Stimulated activated CD4-positive, alpha-beta T cell treated with anti-CD3 and anti-CD28 coated beads, TNF-alpha, amount 100 ng/mL, for 4 hours (primary cell): ENCODE measurements around the gene SEZ6L.

Experiments used
- DNase-seq, 3 experiments: peaks; one replicate each; pipeline ENCODE4 v3.0.0-alpha.2; 2020; ENCODE audit warnings: low read depth in 3 of 3

The SEZ6L gene

DNA sequence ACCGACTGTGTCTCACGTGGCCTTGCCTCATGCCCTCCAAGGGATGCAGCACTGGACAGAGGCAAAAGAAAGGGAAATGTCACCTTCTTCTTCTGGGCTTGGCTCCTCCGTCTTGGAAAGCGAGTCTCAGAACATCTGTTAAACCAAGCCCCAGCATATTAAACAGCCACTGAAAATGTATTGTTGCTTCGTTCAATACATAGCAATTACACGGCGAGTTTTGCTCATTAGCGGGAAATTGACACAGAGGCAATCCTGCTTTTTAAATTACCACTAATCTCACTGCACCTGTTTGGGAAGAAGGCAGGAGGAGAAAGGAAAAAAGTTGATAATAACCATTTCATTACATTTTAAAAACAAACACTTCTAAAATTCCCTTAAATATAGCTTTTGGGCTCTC is 72.1 kb downstream of the SEZ6L start:
- no peak for DNase-seq

DNA sequence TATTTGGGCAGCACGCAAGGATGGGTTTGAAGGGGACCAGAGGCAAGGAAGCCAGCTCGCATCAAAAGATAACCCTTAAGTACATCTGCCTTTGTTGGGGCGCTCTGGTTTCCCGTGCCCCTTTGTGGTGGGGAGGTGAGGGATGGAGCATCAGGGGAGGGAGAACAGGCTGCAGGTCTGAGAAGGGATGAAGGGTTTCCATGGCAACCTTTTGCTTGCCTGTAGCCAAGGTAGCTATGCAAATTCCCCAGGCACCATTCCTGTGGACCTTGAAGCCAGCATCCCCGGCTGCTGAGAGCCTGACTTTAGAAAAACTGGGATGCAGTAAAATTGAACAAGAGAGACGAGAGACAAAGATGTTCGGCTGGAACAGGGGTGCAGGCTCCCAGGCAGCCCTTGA is 75.7 kb downstream of the SEZ6L start:
- no peak for DNase-seq

DNA sequence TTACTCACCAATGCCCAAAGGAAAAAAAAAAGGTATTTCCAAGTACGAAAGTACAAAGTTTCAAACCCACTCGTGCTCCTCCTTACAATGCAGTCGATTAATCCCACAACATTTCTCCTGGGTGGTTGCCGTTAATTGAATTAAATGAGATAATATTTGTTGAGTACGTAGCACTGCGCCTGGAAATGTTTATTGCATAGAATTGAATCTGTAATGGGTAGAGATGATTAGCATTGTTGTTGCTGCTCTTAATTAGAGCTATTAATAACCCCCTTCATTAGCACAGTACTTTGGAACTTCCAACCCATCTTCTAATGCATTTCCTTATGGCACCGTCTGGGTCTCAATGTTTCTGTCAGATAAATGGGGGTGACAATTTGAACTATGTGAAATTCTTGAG is 77.3 kb downstream of the SEZ6L start:
- no peak for DNase-seq

DNA sequence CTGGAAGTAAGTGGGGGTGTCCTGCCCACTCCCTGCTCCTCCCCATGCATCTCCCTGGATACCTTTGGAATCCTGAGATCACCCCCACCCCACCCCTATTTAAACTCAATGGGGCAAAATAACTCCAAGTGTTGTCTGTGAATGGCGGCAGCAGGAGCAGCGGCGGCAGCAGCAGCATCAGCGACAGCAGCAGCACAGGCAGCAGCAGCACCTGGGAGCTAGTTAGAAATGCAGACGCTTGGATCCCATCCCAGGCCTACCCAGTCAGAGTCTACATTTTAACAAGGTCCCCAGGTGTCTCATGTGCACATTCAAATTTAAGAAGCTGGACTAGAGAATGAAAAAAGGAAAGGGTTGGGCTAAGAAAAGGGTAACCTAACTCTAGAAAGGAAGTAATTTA is 82.6 kb downstream of the SEZ6L start:
- no peak for DNase-seq

DNA sequence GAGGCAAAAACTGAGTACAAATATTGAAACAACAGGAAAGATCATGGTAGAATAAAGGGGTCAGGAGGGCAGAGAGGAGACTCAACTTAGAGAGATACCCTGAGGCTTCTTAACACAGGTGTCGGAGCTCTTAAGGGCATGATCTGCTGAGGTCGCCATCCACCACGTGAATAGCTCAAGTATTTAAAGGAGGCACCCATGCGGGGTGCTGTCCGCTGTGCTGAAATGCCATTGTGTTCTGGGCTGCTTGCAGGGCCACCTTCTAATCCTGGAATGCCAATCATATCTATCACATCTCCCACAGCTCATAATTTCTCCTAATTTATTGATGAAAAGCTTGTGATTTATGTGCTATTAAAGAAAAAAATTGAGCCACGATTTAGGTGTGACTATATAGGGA is 90.2 kb downstream of the SEZ6L start:
- DNase-seq, result no peak

DNA sequence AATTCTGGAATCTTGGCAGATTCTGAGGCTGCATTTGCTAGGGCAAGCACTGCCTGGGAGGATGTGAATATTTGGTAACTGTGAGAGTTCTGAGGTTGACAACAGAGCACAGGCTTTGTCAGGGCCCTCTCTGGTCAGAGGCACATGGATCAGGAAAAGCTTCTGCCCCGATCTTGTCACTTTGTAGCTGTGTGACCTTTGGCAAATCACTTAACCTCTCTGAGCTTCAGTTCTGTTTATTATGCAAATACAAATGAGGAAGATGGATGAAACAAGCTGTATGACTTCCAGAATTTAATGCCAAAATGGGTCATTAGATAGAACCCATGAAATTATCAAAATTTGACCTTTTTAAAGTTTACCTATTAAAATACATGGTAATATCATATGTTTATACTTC is 94.9 kb downstream of the SEZ6L start:
- DNase-seq, result no peak

DNA sequence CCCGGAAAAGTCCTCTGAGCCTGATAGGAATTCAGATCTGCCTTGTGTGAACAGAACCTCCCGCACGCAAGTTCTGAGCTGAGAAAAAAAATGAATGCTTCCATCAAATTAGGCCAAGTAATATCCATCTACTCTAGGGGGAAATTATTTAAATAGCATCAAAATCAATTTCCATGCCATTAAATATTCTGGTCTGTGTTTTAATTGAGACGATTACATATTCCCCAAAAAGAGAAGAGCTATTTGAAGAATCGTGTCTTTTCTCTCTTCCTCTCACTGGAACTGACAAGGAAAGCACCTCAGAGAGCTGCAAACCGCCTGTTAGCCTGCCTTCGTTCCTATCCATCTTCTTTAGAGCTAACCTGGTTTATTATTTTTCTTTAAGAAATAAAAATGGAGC is 96.0 kb downstream of the SEZ6L start:
- DNase-seq, result no peak

DNA sequence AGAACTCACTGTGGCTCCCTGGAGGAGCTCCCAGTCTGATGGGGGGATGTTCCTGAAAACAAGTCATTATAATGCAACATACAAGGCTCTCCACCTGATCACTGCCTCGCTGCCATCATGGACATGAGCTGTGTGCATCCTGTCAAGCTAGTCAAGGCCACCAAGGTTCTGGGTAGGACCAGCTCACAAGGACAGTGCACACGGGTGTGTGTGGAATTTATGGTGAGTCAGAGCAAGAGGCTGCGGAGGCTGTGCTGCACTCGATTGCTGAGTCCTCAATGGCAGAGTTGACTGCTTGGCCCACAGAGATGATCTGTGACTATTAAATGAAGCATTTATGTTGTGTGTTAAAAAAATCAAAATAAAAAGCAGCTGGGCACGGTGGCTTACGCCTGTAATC is 96.6 kb downstream of the SEZ6L start:
- no peak for DNase-seq

DNA sequence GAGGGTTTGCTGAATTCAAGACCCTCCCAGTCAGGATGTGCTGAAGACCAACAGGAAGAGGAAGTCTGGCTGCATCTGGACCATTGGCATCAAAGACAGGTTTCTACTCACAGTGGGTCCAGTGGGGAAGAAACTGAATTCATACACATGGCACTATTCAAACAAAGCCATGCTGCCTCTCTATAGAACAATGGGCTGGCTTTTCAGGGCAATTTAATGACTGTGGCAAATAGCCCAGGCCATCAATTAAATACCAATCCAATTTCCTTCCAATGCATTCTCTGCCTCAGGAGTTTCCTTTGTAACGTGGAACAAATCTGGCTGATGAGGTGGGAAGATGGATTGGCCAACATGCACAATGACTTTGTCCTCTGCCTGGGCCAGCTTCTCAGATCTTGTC is 98.6 kb downstream of the SEZ6L start:
- no peak for DNase-seq

DNA sequence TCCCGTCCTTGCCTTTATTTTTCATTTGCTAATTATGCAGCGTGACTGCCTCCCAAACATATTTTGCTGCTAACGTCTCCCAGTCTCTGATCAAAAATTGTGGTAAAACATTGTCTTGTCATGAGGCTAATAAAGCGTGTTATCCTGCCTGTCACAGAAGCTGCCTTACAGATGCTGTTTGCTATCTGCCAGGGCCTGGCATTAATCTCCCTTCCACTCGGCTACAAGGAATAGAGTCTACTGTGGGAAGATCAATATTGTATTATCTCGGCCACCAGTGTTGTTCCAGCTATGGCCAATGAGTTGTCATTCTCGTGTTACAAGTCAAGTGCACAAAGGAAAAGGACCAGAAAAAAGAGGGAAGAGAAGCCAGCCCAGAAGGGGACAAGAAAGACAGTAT is 100.3 kb downstream of the SEZ6L start:
- no peak for DNase-seq

DNA sequence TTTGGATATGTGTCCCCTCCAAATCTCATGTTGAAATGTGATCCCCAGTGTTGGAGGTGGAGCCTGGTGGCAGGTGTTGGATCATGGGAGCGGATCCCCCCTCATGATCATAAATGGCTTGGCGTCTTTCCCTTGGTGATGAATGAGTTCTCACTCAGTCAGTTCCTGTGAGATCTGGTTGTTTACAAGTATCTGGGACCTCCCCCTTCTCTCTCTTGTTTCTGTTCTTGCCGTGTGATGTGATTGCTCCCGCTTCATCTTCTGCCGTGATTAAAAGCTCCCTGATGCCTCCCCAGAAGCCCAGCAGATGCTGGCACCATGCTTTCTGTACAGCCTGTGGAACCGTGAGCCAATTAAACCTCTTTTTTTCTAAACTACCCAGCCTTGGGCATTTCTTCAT is 102.2 kb downstream of the SEZ6L start:
- DNase-seq, result no peak

DNA sequence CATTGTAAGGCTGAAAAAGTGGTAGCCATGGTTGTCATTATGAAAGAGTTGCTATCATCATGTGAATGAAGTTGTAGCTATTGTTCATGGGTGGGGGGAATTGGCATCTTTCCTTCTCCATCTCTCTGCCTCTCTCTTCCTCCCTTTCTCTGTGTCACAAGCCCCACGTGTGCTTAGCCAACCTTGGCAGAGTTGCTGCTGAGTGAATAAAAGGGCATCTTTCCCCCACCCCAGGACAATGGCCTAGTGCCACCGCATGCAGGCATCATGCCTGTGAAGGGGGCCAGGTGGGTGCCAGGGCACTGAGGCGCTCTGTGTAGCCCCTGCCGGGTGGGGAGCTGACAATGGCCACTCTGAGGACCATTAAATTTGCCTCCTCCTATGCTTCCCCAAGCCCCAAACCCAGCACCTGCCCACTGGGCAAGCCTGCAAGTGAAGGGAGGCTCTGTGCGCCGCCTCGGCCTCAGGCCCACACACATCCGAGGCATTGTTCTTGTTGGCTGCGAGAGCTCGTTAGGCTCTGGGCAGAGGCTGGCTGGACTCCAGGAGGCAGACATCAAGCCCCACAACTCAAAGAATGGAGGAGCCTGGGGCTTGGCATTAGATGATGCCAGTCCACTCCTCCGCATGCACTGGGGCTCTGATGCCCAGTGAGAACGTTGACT is 103.9 kb downstream of the SEZ6L start:
- DNase-seq, result no peak

DNA sequence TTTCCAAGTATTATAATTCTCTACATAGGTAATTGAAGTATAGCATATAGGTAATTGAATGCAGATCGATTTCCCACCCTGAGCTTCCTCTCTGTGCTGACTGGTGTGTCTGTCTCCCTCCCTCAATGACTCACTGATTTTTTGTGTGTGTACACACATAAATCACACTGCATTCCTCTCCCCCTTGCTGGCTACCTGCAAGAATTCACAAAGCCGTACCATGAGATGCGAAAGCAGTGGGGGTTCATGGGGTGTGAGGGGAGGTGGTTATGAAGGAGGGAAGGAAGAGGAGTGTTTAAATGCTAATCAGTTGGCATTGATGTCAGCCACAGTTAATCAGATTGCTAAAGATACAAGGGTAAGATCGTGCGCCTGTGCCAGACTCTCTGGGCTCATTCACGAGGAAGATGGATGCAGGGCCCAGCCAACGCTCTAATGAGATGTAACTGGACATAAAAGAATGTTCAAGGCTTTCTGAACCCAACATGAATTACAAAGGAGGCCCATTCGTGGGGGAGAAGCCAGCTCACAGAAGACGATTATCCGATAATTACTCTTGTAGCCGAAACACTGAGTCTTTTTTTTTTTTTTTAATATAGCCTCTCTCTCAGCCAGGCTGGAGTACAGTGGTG is 107.4 kb downstream of the SEZ6L start:
- no peak for DNase-seq

DNA sequence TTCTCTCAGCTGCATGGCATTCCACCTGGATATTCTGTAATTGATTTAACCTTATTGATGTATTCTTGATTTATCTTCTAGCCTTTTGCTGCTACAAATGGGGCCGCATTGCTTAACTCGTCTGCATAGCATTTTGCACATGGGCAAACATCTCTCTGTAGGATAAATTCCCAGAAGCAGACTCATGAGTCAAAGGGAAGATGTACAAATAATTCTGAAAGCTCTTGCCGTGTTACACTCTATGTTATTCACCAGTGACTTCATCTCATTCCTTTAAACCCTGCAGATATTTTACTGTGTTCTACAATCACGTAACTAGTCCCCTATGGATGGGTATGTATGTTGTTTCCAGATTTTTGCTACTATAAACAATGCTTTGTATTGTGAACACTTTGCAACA is 112.7 kb downstream of the SEZ6L start:
- no peak for DNase-seq

DNA sequence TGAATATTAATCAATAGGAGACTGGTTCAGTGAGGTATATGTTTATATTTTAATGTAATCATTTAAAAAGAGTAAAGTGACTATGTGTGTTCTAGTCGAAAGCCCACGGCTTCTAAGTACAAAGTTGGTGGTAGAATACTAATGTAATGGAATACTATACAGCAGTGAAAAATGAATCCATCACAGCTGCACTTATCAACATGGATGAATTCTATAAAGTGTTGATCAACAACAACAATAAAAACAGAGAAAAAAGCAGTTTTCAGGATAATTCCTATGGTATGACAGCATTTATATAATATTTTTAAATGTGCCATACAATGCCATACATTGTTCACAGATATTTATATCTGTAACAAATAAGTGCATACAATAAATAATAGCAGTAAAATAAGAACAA is 114.1 kb downstream of the SEZ6L start:
- DNase-seq, result no peak

DNA sequence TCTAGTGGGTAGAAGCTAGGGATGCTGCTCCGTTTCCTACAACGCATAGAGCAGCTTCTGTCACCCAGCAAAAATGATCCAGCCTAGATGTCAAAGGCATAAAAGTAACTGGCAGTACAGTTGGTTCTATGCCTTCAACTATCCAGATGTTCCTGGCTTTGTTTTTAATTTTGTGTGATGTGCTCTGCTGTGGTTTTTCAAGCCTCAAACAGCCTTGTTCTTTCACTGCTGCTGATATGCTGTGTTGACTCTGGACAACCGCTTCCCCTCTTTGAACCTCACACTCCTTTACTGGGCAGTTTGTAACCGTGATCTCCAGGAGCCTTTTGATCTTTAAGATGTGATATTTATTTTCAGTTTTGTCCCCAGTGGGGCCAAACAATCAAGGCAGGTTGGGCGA is 116.4 kb downstream of the SEZ6L start:
- no peak for DNase-seq

DNA sequence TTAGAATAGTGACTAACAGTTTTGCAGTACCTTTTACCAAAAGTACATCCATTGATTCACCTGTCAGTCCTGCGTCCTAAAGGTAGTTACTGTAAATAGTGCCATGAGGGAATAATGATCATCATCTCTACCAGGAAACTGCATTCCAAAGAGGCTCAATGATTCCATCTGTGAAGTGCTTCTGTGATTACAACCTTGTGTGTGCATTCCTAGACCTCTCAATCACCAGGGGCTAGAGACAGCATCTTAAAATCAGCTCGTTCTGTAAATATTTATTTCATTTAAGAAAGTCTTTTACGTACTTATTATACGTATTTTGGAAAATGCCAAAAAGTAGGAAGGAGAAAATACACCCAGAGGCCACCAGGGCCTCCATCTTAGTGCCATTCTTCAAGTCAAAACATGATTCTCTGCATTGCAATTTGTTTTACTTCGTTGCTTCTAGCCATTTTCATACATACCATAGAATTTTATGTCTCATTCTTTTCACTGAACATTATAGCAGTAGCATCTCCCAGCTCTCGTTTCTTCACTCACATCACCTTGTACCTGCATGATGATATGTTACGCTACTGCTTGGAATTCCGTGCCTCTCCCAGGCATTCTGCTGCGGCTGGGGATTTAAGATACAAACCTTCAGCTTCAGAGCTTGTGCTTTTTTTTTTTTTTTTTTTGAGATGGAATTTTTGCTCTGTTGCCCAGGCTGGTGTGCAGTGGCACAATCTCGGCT is 117.0 kb downstream of the SEZ6L start:
- no peak for DNase-seq

DNA sequence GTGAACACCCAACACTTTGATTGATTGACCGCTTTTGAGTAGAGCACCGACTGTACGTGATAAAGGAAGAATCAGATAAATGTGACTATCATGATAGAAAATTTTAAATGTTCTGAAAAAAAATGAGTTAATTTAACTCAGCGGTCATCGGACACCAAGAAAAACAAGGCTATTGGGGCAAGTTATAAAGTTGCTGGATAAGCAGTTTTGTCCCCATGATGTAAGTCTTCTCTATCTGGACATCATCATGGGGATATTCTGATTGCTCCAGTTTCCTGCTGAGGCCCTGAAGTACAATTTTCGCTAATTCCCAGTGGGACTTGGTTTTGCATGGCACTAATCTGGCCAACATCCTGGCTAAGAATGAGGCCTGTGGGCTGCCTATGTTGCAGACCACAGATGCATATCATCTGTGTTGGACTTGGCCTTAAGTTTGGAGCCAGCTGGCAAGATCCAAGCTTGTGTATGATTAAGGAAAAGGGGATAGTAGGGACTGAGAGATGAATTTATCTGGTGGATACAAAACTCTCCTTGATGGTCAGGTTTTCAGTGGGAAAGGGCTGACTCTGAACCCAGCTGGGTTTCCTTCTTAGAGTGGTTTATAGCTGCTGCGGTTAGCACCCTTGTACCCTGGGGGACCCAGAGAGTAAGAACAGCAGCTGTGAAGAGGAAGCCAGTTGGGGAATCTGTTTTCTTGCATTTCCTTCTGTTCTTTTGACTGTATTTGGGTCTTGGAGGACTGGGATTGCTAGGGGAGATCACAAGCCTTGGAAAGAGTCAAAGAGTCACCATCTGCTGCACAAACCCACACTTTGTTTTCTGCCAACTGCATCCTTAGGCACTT is 118.3 kb downstream of the SEZ6L start:
- no peak for DNase-seq

DNA sequence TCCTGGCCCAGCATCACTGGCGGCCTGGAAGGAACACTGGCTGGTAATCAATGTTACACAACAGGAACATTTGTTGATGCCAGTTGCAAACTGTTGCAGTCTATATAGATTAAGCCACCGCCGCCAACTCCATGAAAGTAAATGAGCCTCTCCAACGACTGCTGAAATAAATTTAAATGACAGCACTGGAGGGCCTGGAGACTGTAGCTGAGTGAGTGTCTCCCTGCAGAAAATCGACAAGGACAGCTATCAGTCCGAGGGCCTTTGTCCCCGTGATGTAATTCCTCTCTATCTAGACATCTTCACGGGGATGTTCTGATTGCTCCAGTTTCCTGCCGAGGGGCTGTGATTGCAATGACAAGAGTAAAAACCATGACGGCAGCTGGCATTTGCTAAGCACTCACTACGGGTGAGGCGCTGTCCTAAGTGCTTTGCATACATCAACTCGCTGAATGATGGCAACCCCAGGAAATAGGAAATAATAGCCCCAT is 120.4 kb downstream of the SEZ6L start:
- DNase-seq, result no peak

DNA sequence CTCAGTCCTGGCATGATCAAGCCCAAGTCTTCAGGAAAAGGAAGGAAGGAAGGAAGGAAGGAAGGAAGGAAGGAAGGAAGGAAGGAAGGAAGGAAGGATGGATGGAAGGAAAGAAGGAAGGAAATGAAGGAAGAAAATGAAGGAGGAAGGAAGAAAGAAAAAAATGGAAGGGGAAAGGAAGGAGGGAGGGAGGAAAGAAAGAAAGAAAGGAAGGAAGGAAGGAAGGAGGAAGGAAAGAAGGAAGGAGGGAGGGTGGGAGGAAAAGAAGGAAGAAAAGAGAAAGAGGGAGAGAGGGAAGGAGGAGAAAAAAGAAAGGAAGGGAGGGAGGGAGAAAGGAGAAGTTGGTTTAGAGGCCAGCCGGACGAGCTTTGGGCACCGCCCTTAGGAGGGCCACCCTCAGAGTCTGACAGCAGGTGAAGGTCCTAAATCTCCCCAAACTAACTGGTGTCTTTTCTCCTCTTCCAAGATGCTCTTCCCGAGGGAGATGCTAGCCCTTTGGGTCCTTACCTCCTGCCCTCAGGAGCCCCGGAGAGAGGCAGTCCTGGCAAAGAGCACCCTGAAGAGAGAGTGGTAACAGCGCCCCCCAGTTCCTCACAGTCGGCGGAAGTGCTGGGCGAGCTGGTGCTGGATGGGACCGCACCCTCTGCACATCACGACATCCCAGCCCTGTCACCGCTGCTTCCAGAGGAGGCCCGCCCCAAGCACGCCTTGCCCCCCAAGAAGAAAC is 122.8 kb downstream of the SEZ6L start:
- DNase-seq, result no peak

DNA sequence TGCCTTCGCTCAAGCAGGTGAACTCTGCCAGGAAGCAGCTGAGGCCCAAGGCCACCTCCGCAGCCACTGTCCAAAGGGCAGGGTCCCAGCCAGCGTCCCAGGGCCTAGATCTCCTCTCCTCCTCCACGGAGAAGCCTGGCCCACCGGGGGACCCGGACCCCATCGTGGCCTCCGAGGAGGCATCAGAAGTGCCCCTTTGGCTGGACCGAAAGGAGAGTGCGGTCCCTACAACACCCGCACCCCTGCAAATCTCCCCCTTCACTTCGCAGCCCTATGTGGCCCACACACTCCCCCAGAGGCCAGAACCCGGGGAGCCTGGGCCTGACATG is 123.4 kb downstream of the SEZ6L start:
- DNase-seq, result no peak
